BJ (cell line): ENCODE measurements around the gene ERBB2. TPM values are rescaled to one million over a fixed set of nuclear protein-coding genes. Genes with fewer than 3 reads are reported as not detected.

Source experiments
- CTCF ChIA-PET: fragments of 350-600 bp; formaldehyde crosslinking; extraction: SDS; loops from one replicate; lab custom pipeline; 2021; ENCODE audit warnings: antibody characterized with exemption, inconsistent platforms; lab: Yijun Ruan, JAX
- POLR2A ChIA-PET: fragments of 300-600 bp; sonication (Branson Sonifier 250); formaldehyde crosslinking; extraction: SDS; loops from one replicate; lab custom pipeline; 2021; ENCODE audit warnings: antibody characterized with exemption; lab: Charles Lee
- DNase-seq: peaks from one replicate; pipeline ENCODE4 v3.0.0-alpha.2; 2011; ENCODE audit warnings: low read depth
- H3K27me3 ChIP-seq: 2 replicates; pipeline ENCODE4 v1.6.0; 2011; ENCODE audit warnings: low read length; ENCODE audit not compliant: control insufficient read depth, insufficient read depth
- H3K36me3 ChIP-seq: 2 replicates; pipeline ENCODE4 v1.5.1; 2011; ENCODE audit warnings: low read length; ENCODE audit not compliant: control insufficient read depth, insufficient read depth
- H3K4me3 ChIP-seq: 2 replicates; pipeline ENCODE4 v1.5.1; 2011; ENCODE audit warnings: low read depth, mild to moderate bottlenecking, control low read depth, low read length
- polyA plus RNA-seq: library from polyadenylated mRNA; depleted of rRNA; stranded (reverse); fragments of >200 nt; gene quantifications from 2 replicates; pipeline ENCODE4 v1.2.3, GENCODE V29; 2011
- TF ChIP-seq, protein P1 (sequence below): IDR thresholded peaks from 2 replicates; pipeline ENCODE4 v1.5.1; 2011; ENCODE audit warnings: low read depth, mild to moderate bottlenecking, control low read depth, inconsistent platforms, low read length, moderate library complexity; ENCODE audit not compliant: insufficient read depth

Gene ERBB2
- polyA plus RNA-seq, 1 experiment: 35.4 TPM

DNA sequence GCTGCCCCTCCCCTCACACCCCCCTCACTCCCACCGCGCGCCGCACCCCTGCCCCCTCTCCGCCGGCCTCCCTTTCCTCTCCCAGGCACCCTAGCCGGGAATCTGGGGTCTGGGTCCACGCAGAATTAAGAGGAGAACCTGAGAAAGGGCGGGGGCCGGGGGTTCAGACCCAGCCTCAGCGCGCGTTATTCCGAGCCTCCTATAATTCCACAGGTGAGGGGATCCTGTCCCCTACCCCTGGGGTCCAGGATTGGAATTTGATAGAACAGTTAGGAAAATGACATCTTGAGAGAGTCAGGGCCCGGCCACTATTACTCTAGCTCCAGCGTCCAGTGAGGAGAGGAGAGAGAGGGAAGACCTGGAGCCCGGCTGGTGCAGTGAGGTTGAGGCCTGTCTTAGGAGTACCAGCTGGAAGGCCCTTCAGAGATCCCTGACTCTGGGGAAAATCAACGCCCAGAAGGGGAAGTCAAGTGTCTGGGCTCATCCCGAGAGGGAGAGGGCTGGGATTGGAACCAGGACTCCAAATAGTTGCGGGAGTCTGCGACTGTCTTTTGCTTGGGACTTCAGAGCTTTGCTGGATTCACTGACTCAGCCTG, 55.2 kb downstream of the ERBB2 start:
- Histone ChIP-seq H3K27me3 (peaks cover 4% of the 10 kb centered on the region), H3K36me3 (no peaks in the 10 kb centered on the region), H3K4me3 (peak overlapping the region; percentile 59)
- TF ChIP-seq, protein P1, sequence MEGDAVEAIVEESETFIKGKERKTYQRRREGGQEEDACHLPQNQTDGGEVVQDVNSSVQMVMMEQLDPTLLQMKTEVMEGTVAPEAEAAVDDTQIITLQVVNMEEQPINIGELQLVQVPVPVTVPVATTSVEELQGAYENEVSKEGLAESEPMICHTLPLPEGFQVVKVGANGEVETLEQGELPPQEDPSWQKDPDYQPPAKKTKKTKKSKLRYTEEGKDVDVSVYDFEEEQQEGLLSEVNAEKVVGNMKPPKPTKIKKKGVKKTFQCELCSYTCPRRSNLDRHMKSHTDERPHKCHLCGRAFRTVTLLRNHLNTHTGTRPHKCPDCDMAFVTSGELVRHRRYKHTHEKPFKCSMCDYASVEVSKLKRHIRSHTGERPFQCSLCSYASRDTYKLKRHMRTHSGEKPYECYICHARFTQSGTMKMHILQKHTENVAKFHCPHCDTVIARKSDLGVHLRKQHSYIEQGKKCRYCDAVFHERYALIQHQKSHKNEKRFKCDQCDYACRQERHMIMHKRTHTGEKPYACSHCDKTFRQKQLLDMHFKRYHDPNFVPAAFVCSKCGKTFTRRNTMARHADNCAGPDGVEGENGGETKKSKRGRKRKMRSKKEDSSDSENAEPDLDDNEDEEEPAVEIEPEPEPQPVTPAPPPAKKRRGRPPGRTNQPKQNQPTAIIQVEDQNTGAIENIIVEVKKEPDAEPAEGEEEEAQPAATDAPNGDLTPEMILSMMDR: no peak
- no peak for DNase-seq
- ChIA-PET POLR2A (no interaction called here), CTCF (interaction anchor here (0.8 to 3.0 kb wide), 8 partner anchors 8 to 201 kb away, joined by 3 to 26 read pairs (median 4); partner anchors contain the start of gene MIEN1)

DNA sequence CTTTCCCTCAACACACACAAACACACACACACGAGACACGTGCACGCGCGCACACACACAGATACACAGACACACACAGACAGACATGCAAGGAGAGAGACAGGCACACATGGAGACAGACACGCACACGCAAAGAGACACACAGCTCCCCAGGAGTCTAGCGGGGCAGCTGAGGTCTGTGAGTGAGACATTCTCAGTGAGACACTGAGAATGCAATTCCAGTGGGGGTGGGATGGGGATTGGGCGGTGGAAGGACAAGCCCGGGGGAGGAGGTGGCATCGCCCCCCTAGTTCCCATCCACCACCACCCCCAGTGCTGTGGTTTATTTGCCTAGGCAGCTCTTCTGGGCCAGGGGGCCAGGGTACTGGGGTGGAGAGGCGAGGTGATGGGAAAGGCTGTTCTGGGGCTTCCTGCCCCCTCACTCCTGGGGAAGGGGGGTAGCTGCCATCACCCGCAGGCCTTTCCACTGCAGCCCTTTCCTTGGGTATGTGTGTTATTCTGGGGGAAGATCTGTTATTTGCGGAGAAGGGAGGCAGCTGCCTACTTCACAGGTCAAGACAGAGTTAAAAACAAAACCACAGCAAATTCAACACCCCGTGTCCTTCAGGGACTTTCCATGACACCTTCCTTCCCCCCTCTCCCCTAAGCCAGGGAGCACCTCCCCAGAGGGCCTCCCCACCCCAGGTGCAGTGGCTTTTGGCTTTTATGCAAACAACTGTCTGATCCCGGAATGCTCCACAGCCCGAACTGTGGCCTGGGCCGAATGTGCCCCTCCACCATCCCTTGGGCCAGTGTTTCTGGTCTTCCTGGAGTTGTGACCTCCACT, 55.9 kb downstream of the ERBB2 start:
- Histone ChIP-seq H3K27me3 (peaks cover 4% of the 10 kb centered on the region), H3K4me3 (no peak overlapping the region), H3K36me3 (no peaks in the 10 kb centered on the region)
- no peak for DNase-seq
- POLR2A ChIA-PET: interaction anchor here (0.6 kb wide), 1 partner anchor 88 kb away, joined by 7 read pairs; no protein-coding TSS in a partner anchor
- CTCF ChIA-PET: interaction anchor here (0.6 to 3.0 kb wide), 7 partner anchors 8 to 202 kb away, joined by 3 to 26 read pairs (median 4); partner anchors contain the start of gene MIEN1
- TF ChIP-seq, protein P1: no peak

DNA sequence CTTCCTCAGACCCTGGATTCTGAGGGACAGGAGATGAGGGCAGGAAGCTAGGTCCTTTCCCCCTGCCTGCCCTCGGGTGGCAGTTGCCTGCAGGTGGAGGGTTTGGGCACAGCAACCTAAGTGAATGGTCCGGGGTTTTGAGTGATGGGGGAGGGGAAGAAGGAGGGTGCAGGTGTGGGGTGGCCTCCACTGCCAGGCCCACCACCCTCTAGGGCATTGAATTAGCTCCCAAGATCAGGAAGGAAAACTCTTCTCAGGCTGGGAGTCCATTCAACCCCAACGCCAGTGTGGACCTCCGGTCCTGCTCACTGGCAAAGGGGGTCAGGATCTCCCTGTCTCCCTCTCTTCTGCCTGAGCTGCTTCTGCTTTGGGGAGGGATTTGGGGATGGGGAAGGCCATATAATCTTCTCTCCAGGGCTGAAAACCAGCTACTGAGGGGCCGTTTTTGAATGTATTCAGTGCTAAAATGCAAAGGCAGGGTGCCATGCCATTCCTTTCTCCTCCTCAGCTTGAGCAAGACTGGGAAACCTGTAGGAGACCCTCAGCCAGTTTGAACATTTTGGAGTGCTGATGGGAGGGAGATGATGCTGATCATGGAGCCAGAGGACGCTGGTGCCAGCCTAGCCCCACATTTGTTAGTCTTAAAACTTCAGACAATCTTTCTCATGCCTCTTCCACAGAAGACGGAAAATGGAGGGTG, 56.7 kb downstream of the ERBB2 start:
- POLR2A ChIA-PET: interaction anchor here (0.6 kb wide), 1 partner anchor 89 kb away, joined by 7 read pairs; no protein-coding TSS in a partner anchor
- no peaks in the 10 kb centered on the region for H3K36me3 ChIP-seq
- H3K27me3 ChIP-seq: peaks cover 4% of the 10 kb centered on the region
- CTCF ChIA-PET: interaction anchor here (0.6 to 3.0 kb wide), 3 partner anchors 7 to 135 kb away, joined by 3 to 26 read pairs (median 10); no protein-coding TSS in a partner anchor
- H3K4me3 ChIP-seq: no peak overlapping the region
- TF ChIP-seq, protein P1: no peak
- DNase-seq: no peak

GRCh38 chr17:39757176-39757662, 57.4 kb downstream of the ERBB2 start:
- TF ChIP-seq, protein P1: no peak
- CTCF ChIA-PET: interaction anchor here (2.8 to 3.0 kb wide), 2 partner anchors 134 to 136 kb away, joined by 10 to 26 read pairs; no protein-coding TSS in a partner anchor
- Histone ChIP-seq H3K4me3 (no peak overlapping the region), H3K27me3 (peaks cover 4% of the 10 kb centered on the region), H3K36me3 (no peaks in the 10 kb centered on the region)
- POLR2A ChIA-PET: no interaction called here
- no peak for DNase-seq
